GM23338 (cell line): Measurements from ENCODE around the gene KSR2. TPM values are rescaled to one million over a fixed set of nuclear protein-coding genes. Genes with fewer than 3 reads are reported as not detected.

Experiments
- ATAC-seq: fragments of 200-7000 bp; cut with Tn5 transposase; 3 replicates; pipeline ENCODE4 v1.9.1; 2020
- DNase-seq: peaks from one replicate; pipeline ENCODE4 v3.0.0-alpha.2; 2015; ENCODE audit warnings: low spot score
- H2AFZ ChIP-seq: fragments of 200-600 bp; sonication (generic); 2 replicates; pipeline ENCODE4 v1.8.0; 2016; ENCODE audit warnings: antibody characterized with exemption, mild to moderate bottlenecking, moderate library complexity
- H3F3A ChIP-seq: fragments of 200-600 bp; sonication (generic); replicated peaks from 2 replicates; pipeline ENCODE4 v1.8.0; 2017; ENCODE audit warnings: antibody characterized with exemption, mixed run types, low read depth
- H3K27ac ChIP-seq: fragments of 200-600 bp; sonication (generic); 2 replicates; pipeline ENCODE4 v1.6.1; 2016; ENCODE audit warnings: low read depth
- H3K27me3 ChIP-seq: fragments of 200-600 bp; sonication (generic); 2 replicates; pipeline ENCODE4 v1.8.0; 2016; ENCODE audit warnings: mild to moderate bottlenecking, mixed run types, moderate library complexity; ENCODE audit not compliant: insufficient read depth
- H3K36me3 ChIP-seq: fragments of 200-600 bp; sonication (generic); 2 replicates; pipeline ENCODE4 v1.8.0; 2016; ENCODE audit warnings: mild to moderate bottlenecking; ENCODE audit not compliant: insufficient read depth
- H3K4me1 ChIP-seq: fragments of 200-600 bp; sonication (generic); 2 replicates; pipeline ENCODE4 v1.8.0; 2016; ENCODE audit warnings: mild to moderate bottlenecking, moderate library complexity; ENCODE audit not compliant: insufficient read depth
- H3K4me2 ChIP-seq: fragments of 200-600 bp; sonication (generic); 2 replicates; pipeline ENCODE4 v1.7.1; 2017; ENCODE audit warnings: mixed run types
- H3K4me3 ChIP-seq: fragments of 200-600 bp; sonication (generic); 2 replicates; pipeline ENCODE4 v1.6.1; 2016; ENCODE audit warnings: mixed run types
- H3K79me2 ChIP-seq: fragments of 200-600 bp; sonication (generic); replicated peaks from 2 replicates; pipeline ENCODE4 v1.8.0; 2017; ENCODE audit warnings: mild to moderate bottlenecking; ENCODE audit not compliant: insufficient read depth
- H3K9me2 ChIP-seq: fragments of 200-600 bp; sonication (generic); 2 replicates; pipeline ENCODE4 v1.8.0; 2017; ENCODE audit not compliant: insufficient read depth
- H4K20me1 ChIP-seq: fragments of 200-600 bp; sonication (generic); replicated peaks from 2 replicates; pipeline ENCODE4 v1.8.0; 2017; ENCODE audit warnings: mild to moderate bottlenecking; ENCODE audit not compliant: insufficient read depth
- H3K27ac Mint-ChIP-seq: 2 replicates; pipeline ENCODE4 v1.8.0; 2020; ENCODE audit warnings: inconsistent platforms, mild to moderate bottlenecking, moderate library complexity, mixed read lengths
- H3K27me3 Mint-ChIP-seq: 3 replicates; pipeline ENCODE4 v1.8.0; 2022; ENCODE audit warnings: low read depth, mild to moderate bottlenecking, moderate library complexity, mixed read lengths, inconsistent platforms; ENCODE audit not compliant: insufficient read depth, poor library complexity
- H3K36me3 Mint-ChIP-seq: 3 replicates; pipeline ENCODE4 v1.8.0; 2021; ENCODE audit warnings: low read depth, mild to moderate bottlenecking, inconsistent platforms, moderate library complexity, mixed read lengths
- H3K4me1 Mint-ChIP-seq: 3 replicates; pipeline ENCODE4 v1.8.0; 2020; ENCODE audit warnings: mild to moderate bottlenecking, inconsistent platforms, mixed read lengths
- H3K4me3 Mint-ChIP-seq: 3 replicates; pipeline ENCODE4 v1.8.0; 2021; ENCODE audit warnings: moderate library complexity, mild to moderate bottlenecking, inconsistent platforms, mixed read lengths
- H3K9me3 Mint-ChIP-seq: 3 replicates; pipeline ENCODE4 v1.8.0; 2020; ENCODE audit warnings: moderate library complexity, mild to moderate bottlenecking, inconsistent platforms, mixed read lengths
- CREB1 ChIP-seq: fragments of 250-450 bp; sonication (Bioruptor Pico); IDR thresholded peaks from 2 replicates; pipeline ENCODE4 v1.5.0; 2020; ENCODE audit warnings: low read depth, mild to moderate bottlenecking, moderate library complexity
- CTCF ChIP-seq, 2 experiments: fragments of 200-600 bp in 1 of 2; sonication (generic) in 1 of 2; conservative IDR thresholded peaks; 2 replicates each; pipeline versions ENCODE4 v1.5.1 to v1.6.1; 2016 to 2017; ENCODE audit warnings: antibody characterized with exemption in 2 of 2, low read depth in 2 of 2, mild to moderate bottlenecking in 2 of 2, moderate library complexity in 1 of 2
- ETS1 ChIP-seq: IDR thresholded peaks from 2 replicates; pipeline ENCODE4 v1.6.1; 2016; ENCODE audit warnings: antibody characterized with exemption
- EZH2 ChIP-seq: fragments of 200-600 bp; sonication (generic); IDR thresholded peaks from one replicate; pipeline ENCODE4 v1.8.0; 2017; ENCODE audit warnings: antibody characterized with exemption, mild to moderate bottlenecking, low read depth; ENCODE audit not compliant: unreplicated experiment
- EZH2phosphoT487 ChIP-seq: fragments of 200-600 bp; sonication (generic); IDR thresholded peaks from one replicate; pipeline ENCODE4 v1.8.1; 2018; ENCODE audit warnings: antibody characterized with exemption; ENCODE audit not compliant: unreplicated experiment
- JUNB ChIP-seq: IDR thresholded peaks from one replicate; pipeline ENCODE4 v1.6.1; 2016; ENCODE audit warnings: antibody characterized with exemption; ENCODE audit not compliant: unreplicated experiment
- NANOG ChIP-seq: IDR thresholded peaks from 2 replicates; pipeline ENCODE4 v1.6.1; 2016; ENCODE audit warnings: antibody characterized with exemption, borderline replicate concordance
- POLR2AphosphoS5 ChIP-seq: IDR thresholded peaks from 2 replicates; pipeline ENCODE4 v1.6.1; 2016; ENCODE audit warnings: antibody characterized with exemption, low read depth
- REST ChIP-seq: IDR thresholded peaks from one replicate; pipeline ENCODE4 v1.6.1; 2018; ENCODE audit warnings: antibody characterized with exemption; ENCODE audit not compliant: unreplicated experiment
- STAT1 ChIP-seq: IDR thresholded peaks from one replicate; pipeline ENCODE4 v1.6.1; 2016; ENCODE audit warnings: antibody characterized with exemption; ENCODE audit not compliant: unreplicated experiment
- ZNF114 ChIP-seq: fragments of 250-450 bp; sonication (Bioruptor Pico); IDR thresholded peaks from 2 replicates; pipeline ENCODE4 v1.5.0; 2020; ENCODE audit warnings: mild to moderate bottlenecking, moderate library complexity
- ZNF331 ChIP-seq: fragments of 250-450 bp; sonication (Bioruptor Pico); IDR thresholded peaks from 2 replicates; pipeline ENCODE4 v1.5.0; 2020; ENCODE audit warnings: low read depth, mild to moderate bottlenecking, moderate library complexity
- ZNF462 ChIP-seq: fragments of 250-450 bp; sonication (Bioruptor Pico); IDR thresholded peaks from 2 replicates; pipeline ENCODE4 v1.5.0; 2020; ENCODE audit warnings: mild to moderate bottlenecking, moderate library complexity
- polyA plus RNA-seq: library from polyadenylated mRNA; unstranded; fragments of >200 nt; fragmentation: Nextera tagmentation; extraction: Ambion mirVana; gene quantifications from 2 replicates; pipeline ENCODE4 v1.2.1, GENCODE V29; 2016
- total RNA-seq: library from RNA; depleted of rRNA; stranded (reverse); fragments of >200 nt; shearing (Covaris generic); gene quantifications from 2 replicates; pipeline ENCODE4 v1.2.3, GENCODE V29; 2014

Gene KSR2
- total and polyA plus RNA-seq, 2 experiments from 2014 or later = 1.1 to 2.7 TPM

GRCh38 chr12:117513353-117513752 is 455.4 kb downstream of the KSR2 start:
- TF ChIP-seq ZNF331 (CRISPR knock-in tag) = no peak
- TF ChIP-seq CREB1 = no peak
- TF ChIP-seq JUNB = no peak
- TF ChIP-seq ETS1 = no peak
- TF ChIP-seq STAT1 = no peak
- no peak for TF ChIP-seq CTCF (conservative IDR thresholded peaks at IDR 0.05; ENCODE audit: low read depth in 2 of 2)
- no peak for TF ChIP-seq POLR2AphosphoS5
- TF ChIP-seq ZNF114 (CRISPR knock-in tag) = no peak
- no peak for TF ChIP-seq REST
- no peak for TF ChIP-seq NANOG
- TF ChIP-seq EZH2phosphoT487 = no peak
- TF ChIP-seq EZH2 = no peak
- no peak for TF ChIP-seq ZNF462 (CRISPR knock-in tag)
- H3K27ac Mint-ChIP-seq = peak overlapping the region; percentile 41; the same call in 1 of the 2 replicates
- Histone ChIP-seq H3K27me3 (no peaks in the 10 kb centered on the region), H3K4me1 (peaks cover 18% of the 10 kb centered on the region), H3K36me3 (no peaks in the 10 kb centered on the region), H4K20me1 (no peaks in the 10 kb centered on the region), H3K9me2 (0 out of 2 replicates have a peak, but pooled peaks cover 4% of the 10 kb centered on the region), H3K4me2 (no peak overlapping the region), H3K27ac (no peak overlapping the region), H3K4me3 (no peak overlapping the region), H2AFZ (no peak overlapping the region), H3K79me2 (no peaks in the 10 kb centered on the region), H3F3A (no peaks in the 10 kb centered on the region)
- no peaks in the 10 kb centered on the region for H3K9me3 Mint-ChIP-seq
- H3K4me3 Mint-ChIP-seq = no peak overlapping the region
- H3K4me1 Mint-ChIP-seq = peaks cover 37% of the 10 kb centered on the region
- no peaks in the 10 kb centered on the region; the same call in 2 of the 3 replicates for H3K36me3 Mint-ChIP-seq
- H3K27me3 Mint-ChIP-seq = peaks cover 8% of the 10 kb centered on the region
- ATAC-seq (no peak), DNase-seq (no peak)
